Measurements from ENCODE around the gene OGG1.

- no peak for TF ChIP-seq CEBPB (IDR thresholded peaks at IDR 0.05)
- no peak for TF ChIP-seq POLR2A (IDR thresholded peaks at IDR 0.05; ENCODE audit: low read length)
- TF ChIP-seq, protein P1, sequence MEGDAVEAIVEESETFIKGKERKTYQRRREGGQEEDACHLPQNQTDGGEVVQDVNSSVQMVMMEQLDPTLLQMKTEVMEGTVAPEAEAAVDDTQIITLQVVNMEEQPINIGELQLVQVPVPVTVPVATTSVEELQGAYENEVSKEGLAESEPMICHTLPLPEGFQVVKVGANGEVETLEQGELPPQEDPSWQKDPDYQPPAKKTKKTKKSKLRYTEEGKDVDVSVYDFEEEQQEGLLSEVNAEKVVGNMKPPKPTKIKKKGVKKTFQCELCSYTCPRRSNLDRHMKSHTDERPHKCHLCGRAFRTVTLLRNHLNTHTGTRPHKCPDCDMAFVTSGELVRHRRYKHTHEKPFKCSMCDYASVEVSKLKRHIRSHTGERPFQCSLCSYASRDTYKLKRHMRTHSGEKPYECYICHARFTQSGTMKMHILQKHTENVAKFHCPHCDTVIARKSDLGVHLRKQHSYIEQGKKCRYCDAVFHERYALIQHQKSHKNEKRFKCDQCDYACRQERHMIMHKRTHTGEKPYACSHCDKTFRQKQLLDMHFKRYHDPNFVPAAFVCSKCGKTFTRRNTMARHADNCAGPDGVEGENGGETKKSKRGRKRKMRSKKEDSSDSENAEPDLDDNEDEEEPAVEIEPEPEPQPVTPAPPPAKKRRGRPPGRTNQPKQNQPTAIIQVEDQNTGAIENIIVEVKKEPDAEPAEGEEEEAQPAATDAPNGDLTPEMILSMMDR (IDR thresholded peaks at IDR 0.05): no peak
- no peak for TF ChIP-seq SMC3 (IDR thresholded peaks at IDR 0.05)
- TF ChIP-seq NR3C1 (IDR thresholded peaks at IDR 0.05): no peak
- no peak for TF ChIP-seq BHLHE40 (IDR thresholded peaks at IDR 0.05; ENCODE audit: low read depth, low read length)
- TF ChIP-seq, protein P2, sequence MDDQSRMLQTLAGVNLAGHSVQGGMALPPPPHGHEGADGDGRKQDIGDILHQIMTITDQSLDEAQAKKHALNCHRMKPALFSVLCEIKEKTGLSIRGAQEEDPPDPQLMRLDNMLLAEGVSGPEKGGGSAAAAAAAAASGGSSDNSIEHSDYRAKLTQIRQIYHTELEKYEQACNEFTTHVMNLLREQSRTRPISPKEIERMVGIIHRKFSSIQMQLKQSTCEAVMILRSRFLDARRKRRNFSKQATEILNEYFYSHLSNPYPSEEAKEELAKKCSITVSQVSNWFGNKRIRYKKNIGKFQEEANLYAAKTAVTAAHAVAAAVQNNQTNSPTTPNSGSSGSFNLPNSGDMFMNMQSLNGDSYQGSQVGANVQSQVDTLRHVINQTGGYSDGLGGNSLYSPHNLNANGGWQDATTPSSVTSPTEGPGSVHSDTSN (IDR thresholded peaks at IDR 0.05): no peak
- no peak for TF ChIP-seq MAFK (IDR thresholded peaks at IDR 0.05; ENCODE audit: partially characterized antibody)
- TF ChIP-seq EP300 (IDR thresholded peaks at IDR 0.05): no peak
- no peak for TF ChIP-seq CBX2 (IDR thresholded peaks at IDR 0.05; ENCODE audit: borderline replicate concordance, low read depth)
- no peak for TF ChIP-seq MYC (IDR thresholded peaks at IDR 0.05; ENCODE audit: borderline replicate concordance, low read length)
- no peak for TF ChIP-seq POLR2AphosphoS2 (conservative IDR thresholded peaks at IDR 0.05; ENCODE audit: low read length)
- TF ChIP-seq HDAC2 (IDR thresholded peaks at IDR 0.05): no peak
Measured at GRCh38 chr3:9744162-9744561, 5.6 kb upstream of the OGG1 start.
